Measurements from ENCODE around the gene PTPN11.

- TF ChIP-seq EP300 (IDR thresholded peaks at IDR 0.05) (no peak), CTCF (IDR thresholded peaks at IDR 0.05) (no peak)
Observed at GRCh38 chr12:112425582-112426382, 7.0 kb downstream of the PTPN11 start.

All from tibial nerve (tissue), 4 donors.